Epithelial cell of prostate (primary cell): ENCODE results near the gene NFYB.
"Not testable (repeated sequence)": the region's sequence is repeated elsewhere in the genome, so short reads cannot be mapped to it uniquely, and the experiment has no call there.

ENCODE experiments used
- DNase-seq: peaks from one replicate; pipeline ENCODE4 v3.0.0-alpha.2; 2011; ENCODE audit warnings: low read depth, low spot score
- H3K27ac ChIP-seq: fragments of 450-650 bp; 2 replicates; pipeline ENCODE4 v1.5.1; 2017; ENCODE audit warnings: mild to moderate bottlenecking

The NFYB gene

GRCh38 chr12:104163631-104164030 is 25.6 kb upstream of the NFYB start:
- no peak for DNase-seq
- H3K27ac ChIP-seq, result no peak overlapping the region

- H3K27ac ChIP-seq, DNase-seq: not testable (repeated sequence)
Measured at GRCh38 chr12:104163028-104163427, 25.0 kb upstream of the NFYB start.

GRCh38 chr12:104155711-104156555 is 17.9 kb upstream of the NFYB start:
- no peak for DNase-seq
- H3K27ac ChIP-seq, result no peak overlapping the region

GRCh38 chr12:104154806-104155205 is 16.8 kb upstream of the NFYB start:
- DNase-seq, result no peak
- H3K27ac ChIP-seq, result no peak overlapping the region

- no peak overlapping the region for H3K27ac ChIP-seq
- DNase-seq, result no peak
Measured at GRCh38 chr12:104154286-104154685, 16.3 kb upstream of the NFYB start.

GRCh38 chr12:104152685-104153241 is 14.8 kb upstream of the NFYB start:
- H3K27ac ChIP-seq, result no peak overlapping the region
- DNase-seq, result no peak

- no peak for DNase-seq
- H3K27ac ChIP-seq, result no peak overlapping the region
Measured at GRCh38 chr12:104150416-104150815, 12.4 kb upstream of the NFYB start.

GRCh38 chr12:104147346-104147745 is 9.3 kb upstream of the NFYB start:
- no peak for DNase-seq
- no peak overlapping the region for H3K27ac ChIP-seq

- no peak overlapping the region for H3K27ac ChIP-seq
- DNase-seq, result no peak
Measured at GRCh38 chr12:104143918-104144317, 5.9 kb upstream of the NFYB start.

- no peak for DNase-seq
- no peak overlapping the region for H3K27ac ChIP-seq
Measured at GRCh38 chr12:104143002-104143401, 5.0 kb upstream of the NFYB start.

GRCh38 chr12:104142543-104142942 is 4.5 kb upstream of the NFYB start:
- no peak for DNase-seq
- H3K27ac ChIP-seq, result no peak overlapping the region

GRCh38 chr12:104138797-104139152 is 765 bp upstream of the NFYB start:
- H3K27ac ChIP-seq, result no peak overlapping the region
- no peak for DNase-seq

GRCh38 chr12:104137001-104137901 is 759 bp downstream of the NFYB start:
- H3K27ac ChIP-seq, result peak overlapping the region; percentile 82
- no peak for DNase-seq

GRCh38 chr12:104136577-104136976 is 1.4 kb downstream of the NFYB start:
- no peak overlapping the region for H3K27ac ChIP-seq
- no peak for DNase-seq

- H3K27ac ChIP-seq, result no peak overlapping the region
Measured at GRCh38 chr12:104134882-104135281, 3.1 kb downstream of the NFYB start.

GRCh38 chr12:104133866-104134265 is 4.1 kb downstream of the NFYB start:
- no peak overlapping the region for H3K27ac ChIP-seq
- DNase-seq, result no peak

More at GRCh38 chr12:104134882-104135281, 3.1 kb downstream of the NFYB start:
- no peak for DNase-seq

- H3K27ac ChIP-seq, result no peak overlapping the region
- no peak for DNase-seq
Measured at GRCh38 chr12:104133321-104133720, 4.7 kb downstream of the NFYB start.

- DNase-seq, result no peak
Measured at GRCh38 chr12:104132351-104132956, 5.6 kb downstream of the NFYB start.

GRCh38 chr12:104131609-104132008 is 6.4 kb downstream of the NFYB start:
- DNase-seq, result no peak
- no peak overlapping the region for H3K27ac ChIP-seq

More at GRCh38 chr12:104132351-104132956, 5.6 kb downstream of the NFYB start:
- no peak overlapping the region for H3K27ac ChIP-seq

- H3K27ac ChIP-seq, result no peak overlapping the region
- DNase-seq, result no peak
Measured at GRCh38 chr12:104130760-104131159, 7.2 kb downstream of the NFYB start.
